GM12872 (cell line): ENCODE data around the gene GIMAP1.

ENCODE experiments used
- CTCF ChIP-seq: IDR thresholded peaks from 3 replicates; pipeline ENCODE4 v1.5.1; 2011; ENCODE audit warnings: low read depth, mild to moderate bottlenecking, low read length, moderate library complexity; ENCODE audit not compliant: insufficient read depth

The GIMAP1 gene

GRCh38 chr7:150719960-150720891 lies 3.8 kb downstream of the GIMAP1 start:
- no peak for TF ChIP-seq CTCF

- no peak for TF ChIP-seq CTCF
Observed at GRCh38 chr7:150721970-150722373, 5.6 kb downstream of the GIMAP1 start.

GRCh38 chr7:150722431-150722931 lies 6.1 kb downstream of the GIMAP1 start:
- no peak for TF ChIP-seq CTCF

GRCh38 chr7:150723467-150723866 lies 7.1 kb downstream of the GIMAP1 start:
- TF ChIP-seq CTCF: no peak

GRCh38 chr7:150727381-150727780 lies 11.0 kb downstream of the GIMAP1 start:
- no peak for TF ChIP-seq CTCF

GRCh38 chr7:150728011-150728410 lies 11.6 kb downstream of the GIMAP1 start:
- TF ChIP-seq CTCF: no peak

GRCh38 chr7:150728609-150729008 lies 12.2 kb downstream of the GIMAP1 start:
- no peak for TF ChIP-seq CTCF
